ENCODE measurements around the gene TGM1.

DNA sequence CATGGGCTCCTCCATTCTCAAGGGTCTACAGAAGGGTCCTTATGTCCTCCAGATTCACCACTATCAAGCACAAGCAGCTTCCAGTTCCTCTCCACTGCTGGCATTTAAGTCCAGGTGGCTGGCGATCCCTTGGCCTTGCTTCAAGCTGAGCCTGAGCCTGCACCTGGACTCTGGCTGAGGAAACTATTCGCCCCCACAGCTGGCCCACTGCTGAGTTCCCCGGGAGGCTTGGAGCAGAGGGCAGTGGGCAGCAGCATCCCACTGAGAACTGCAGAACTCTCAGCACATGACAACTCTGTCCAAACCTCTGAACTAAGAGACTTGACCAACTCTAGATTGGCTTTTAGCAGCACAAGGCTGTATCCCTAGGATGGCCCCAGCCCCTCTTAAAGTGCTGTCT is 19.8 kb upstream of the TGM1 start:
- TF ChIP-seq, protein P1, sequence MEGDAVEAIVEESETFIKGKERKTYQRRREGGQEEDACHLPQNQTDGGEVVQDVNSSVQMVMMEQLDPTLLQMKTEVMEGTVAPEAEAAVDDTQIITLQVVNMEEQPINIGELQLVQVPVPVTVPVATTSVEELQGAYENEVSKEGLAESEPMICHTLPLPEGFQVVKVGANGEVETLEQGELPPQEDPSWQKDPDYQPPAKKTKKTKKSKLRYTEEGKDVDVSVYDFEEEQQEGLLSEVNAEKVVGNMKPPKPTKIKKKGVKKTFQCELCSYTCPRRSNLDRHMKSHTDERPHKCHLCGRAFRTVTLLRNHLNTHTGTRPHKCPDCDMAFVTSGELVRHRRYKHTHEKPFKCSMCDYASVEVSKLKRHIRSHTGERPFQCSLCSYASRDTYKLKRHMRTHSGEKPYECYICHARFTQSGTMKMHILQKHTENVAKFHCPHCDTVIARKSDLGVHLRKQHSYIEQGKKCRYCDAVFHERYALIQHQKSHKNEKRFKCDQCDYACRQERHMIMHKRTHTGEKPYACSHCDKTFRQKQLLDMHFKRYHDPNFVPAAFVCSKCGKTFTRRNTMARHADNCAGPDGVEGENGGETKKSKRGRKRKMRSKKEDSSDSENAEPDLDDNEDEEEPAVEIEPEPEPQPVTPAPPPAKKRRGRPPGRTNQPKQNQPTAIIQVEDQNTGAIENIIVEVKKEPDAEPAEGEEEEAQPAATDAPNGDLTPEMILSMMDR (conservative IDR thresholded peaks at IDR 0.05; ENCODE audit: low read length) = no peak
- TF ChIP-seq EZH2phosphoT487 (IDR thresholded peaks at IDR 0.05; ENCODE audit: borderline replicate concordance) = no peak

Measured in Loucy (cell line).